Bronchial epithelial cell (primary cell): ENCODE data around the gene ROBO4. TPM values are rescaled to one million over a fixed set of nuclear protein-coding genes. Genes with fewer than 3 reads are reported as not detected.

Experiments
- DNase-seq: peaks from one replicate; pipeline ENCODE4 v3.0.0-alpha.2; 2010; ENCODE audit warnings: low read depth
- FAIRE-seq: peaks from 2 replicates; lab custom pipeline; 2011; peaks lifted over from hg19 to GRCh38; lab: Jason Lieb, UNC
- H3K27me3 ChIP-seq: 2 replicates; pipeline ENCODE4 v1.5.1; 2011; ENCODE audit warnings: low read length; ENCODE audit not compliant: control insufficient read depth, insufficient read depth
- H3K36me3 ChIP-seq: 2 replicates; pipeline ENCODE4 v1.5.1; 2011; ENCODE audit warnings: low read length; ENCODE audit not compliant: control insufficient read depth, insufficient read depth
- H3K4me3 ChIP-seq: 2 replicates; pipeline ENCODE4 v1.5.1; 2011; ENCODE audit warnings: mild to moderate bottlenecking, low read depth, low read length, control low read depth
- CTCF ChIP-seq: IDR thresholded peaks from 2 replicates; pipeline ENCODE4 v1.5.1; 2011; ENCODE audit warnings: mild to moderate bottlenecking, moderate library complexity, low read length, control low read depth, inconsistent platforms; ENCODE audit not compliant: insufficient read depth, severe bottlenecking
- total RNA-seq: library from RNA; depleted of rRNA; stranded (reverse); fragments of >200 nt; gene quantifications from 2 replicates; pipeline ENCODE4 v1.2.1, GENCODE V29; 2014

Gene ROBO4
- total RNA-seq, 1 donor from 2014 or later, result not detected

GRCh38 chr11:124868331-124869274 is 29.1 kb downstream of the ROBO4 start:
- FAIRE-seq (no peak), DNase-seq (no peak)
- H3K27me3 ChIP-seq, result peaks cover 67% of the 10 kb centered on the region
- peak; percentile 24 for TF ChIP-seq CTCF
- H3K4me3 ChIP-seq, result no peak overlapping the region
- no peaks in the 10 kb centered on the region for H3K36me3 ChIP-seq

GRCh38 chr11:124867700-124868099 is 30.0 kb downstream of the ROBO4 start:
- no peak overlapping the region for H3K4me3 ChIP-seq
- peak; percentile 48 for TF ChIP-seq CTCF
- no peak for FAIRE-seq
- peak; percentile 29 for DNase-seq
- no peaks in the 10 kb centered on the region for H3K36me3 ChIP-seq
- peaks cover 70% of the 10 kb centered on the region for H3K27me3 ChIP-seq

- H3K27me3 ChIP-seq, result peaks cover 78% of the 10 kb centered on the region
- no peak overlapping the region for H3K4me3 ChIP-seq
- FAIRE-seq (no peak), DNase-seq (peak; percentile 9)
- TF ChIP-seq CTCF, result peak; percentile 86
- no peaks in the 10 kb centered on the region for H3K36me3 ChIP-seq
Observed at GRCh38 chr11:124865902-124866851, 31.5 kb downstream of the ROBO4 start.

- FAIRE-seq (no peak), DNase-seq (no peak)
- no peak within 1 kb of the TSS for H3K4me3 ChIP-seq
- peaks cover 73% of the 10 kb centered on the region for H3K27me3 ChIP-seq
- TF ChIP-seq CTCF, result no peak
- no peaks in the 10 kb centered on the region for H3K36me3 ChIP-seq
Observed at GRCh38 chr11:124865181-124865901, 32.3 kb downstream of the ROBO4 start, which contains the start of gene ROBO3. Gene ROBO3, plus strand, starts transcription at chr11:124865432. Its CDS starts 146 bp downstream, at chr11:124865578.

- no peaks in the 10 kb centered on the region for H3K36me3 ChIP-seq
- DNase-seq, result no peak
- H3K27me3 ChIP-seq, result peaks cover 68% of the 10 kb centered on the region
- no peak for TF ChIP-seq CTCF
- no peak overlapping the region for H3K4me3 ChIP-seq
- no peak for FAIRE-seq
Observed at GRCh38 chr11:124864892-124865180, 32.8 kb downstream of the ROBO4 start.
